A673 (cell line): ENCODE results near the gene VAC14.

Experiments
- EZH2 ChIP-seq: fragments of 200-600 bp; sonication (generic); IDR thresholded peaks from 2 replicates; pipeline ENCODE4 v1.6.1; 2017; ENCODE audit warnings: borderline replicate concordance, low read depth, mild to moderate bottlenecking, mixed read lengths, antibody characterized with exemption, low read length; ENCODE audit not compliant: poor library complexity, severe bottlenecking
- TF ChIP-seq, protein P1 (sequence below): fragments of 300-800, 200-600 bp; sonication (generic); conservative IDR thresholded peaks from 2 replicates; pipeline ENCODE4 v1.5.1; 2017; ENCODE audit warnings: low read depth, mild to moderate bottlenecking, antibody characterized with exemption, low read length, moderate library complexity, mixed read lengths

DNA sequence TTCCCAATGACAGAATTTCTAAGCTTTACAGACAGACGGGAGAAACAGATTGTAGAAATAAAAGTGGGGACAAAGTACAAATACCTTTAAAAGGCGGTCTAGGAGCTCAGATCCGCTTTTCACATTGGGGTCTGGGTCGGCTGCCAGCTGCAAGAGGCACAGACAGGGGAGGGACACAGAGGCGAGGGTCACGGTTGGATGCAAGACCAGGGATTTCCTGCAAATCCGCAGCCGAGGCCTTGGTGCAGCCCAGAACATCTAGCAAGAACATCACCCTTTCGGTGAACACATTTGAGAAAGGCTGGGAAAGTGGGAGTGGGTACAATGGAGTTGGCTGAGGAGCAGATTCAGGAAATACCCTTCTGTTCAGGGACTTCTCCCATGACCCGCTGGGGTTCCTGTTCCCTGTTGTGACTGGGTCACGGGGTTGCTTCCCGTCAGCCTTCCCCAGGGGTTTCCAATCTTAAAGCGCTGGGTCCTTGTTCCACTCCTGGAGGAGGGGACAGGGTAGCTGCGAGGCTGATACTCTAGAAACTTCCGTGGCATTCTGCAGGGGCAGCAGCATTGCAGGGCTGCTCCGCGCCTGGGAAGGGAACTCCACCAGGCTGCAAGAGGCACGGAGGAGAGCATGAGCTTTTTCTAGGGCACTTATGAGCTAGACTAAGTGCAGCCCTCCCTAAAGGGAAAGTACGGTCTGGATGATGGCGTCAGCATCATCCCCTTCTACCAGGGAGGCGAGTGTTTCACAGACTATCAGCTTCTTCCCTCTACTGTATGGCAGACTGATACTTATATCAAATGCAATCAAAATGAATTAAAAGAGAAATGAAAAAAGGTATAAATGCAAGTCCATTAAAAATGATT lies 16.0 kb downstream of the VAC14 start:
- no peak for TF ChIP-seq EZH2
- TF ChIP-seq, protein P1, sequence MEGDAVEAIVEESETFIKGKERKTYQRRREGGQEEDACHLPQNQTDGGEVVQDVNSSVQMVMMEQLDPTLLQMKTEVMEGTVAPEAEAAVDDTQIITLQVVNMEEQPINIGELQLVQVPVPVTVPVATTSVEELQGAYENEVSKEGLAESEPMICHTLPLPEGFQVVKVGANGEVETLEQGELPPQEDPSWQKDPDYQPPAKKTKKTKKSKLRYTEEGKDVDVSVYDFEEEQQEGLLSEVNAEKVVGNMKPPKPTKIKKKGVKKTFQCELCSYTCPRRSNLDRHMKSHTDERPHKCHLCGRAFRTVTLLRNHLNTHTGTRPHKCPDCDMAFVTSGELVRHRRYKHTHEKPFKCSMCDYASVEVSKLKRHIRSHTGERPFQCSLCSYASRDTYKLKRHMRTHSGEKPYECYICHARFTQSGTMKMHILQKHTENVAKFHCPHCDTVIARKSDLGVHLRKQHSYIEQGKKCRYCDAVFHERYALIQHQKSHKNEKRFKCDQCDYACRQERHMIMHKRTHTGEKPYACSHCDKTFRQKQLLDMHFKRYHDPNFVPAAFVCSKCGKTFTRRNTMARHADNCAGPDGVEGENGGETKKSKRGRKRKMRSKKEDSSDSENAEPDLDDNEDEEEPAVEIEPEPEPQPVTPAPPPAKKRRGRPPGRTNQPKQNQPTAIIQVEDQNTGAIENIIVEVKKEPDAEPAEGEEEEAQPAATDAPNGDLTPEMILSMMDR = no peak
